ENCODE results near the gene ATL2.
"Not testable (repeated sequence)": the region's sequence is repeated elsewhere in the genome, so short reads cannot be mapped to it uniquely, and the experiment has no call there.

The ATL2 gene

GRCh38 chr2:38417745-38418689 lies 40.9 kb upstream of the ATL2 start:
- Mint-ChIP-seq H3K4me3 (no peak overlapping the region), H3K27ac (no peak overlapping the region), H3K4me1 (peaks cover 6% of the 10 kb centered on the region), H3K27me3 (ENCODE audit: low read depth) (peaks cover 17% of the 10 kb centered on the region), H3K9me3 (peaks cover 5% of the 10 kb centered on the region), H3K36me3 (ENCODE audit: low read depth) (no peaks in the 10 kb centered on the region)
- no peak for TF ChIP-seq CTCF (IDR thresholded peaks at IDR 0.05; ENCODE audit: unreplicated experiment in 3 of 3)

- peaks cover 12% of the 10 kb centered on the region for H3K27me3 Mint-ChIP-seq (ENCODE audit: low read depth)
- peaks cover 6% of the 10 kb centered on the region for H3K4me1 Mint-ChIP-seq
- TF ChIP-seq CTCF (IDR thresholded peaks at IDR 0.05; ENCODE audit: unreplicated experiment in 3 of 3): no peak
- H3K9me3 Mint-ChIP-seq: peaks cover 11% of the 10 kb centered on the region
- no peak overlapping the region for H3K4me3 Mint-ChIP-seq
- peaks cover 6% of the 10 kb centered on the region for H3K36me3 Mint-ChIP-seq (ENCODE audit: low read depth)
- no peak overlapping the region for H3K27ac Mint-ChIP-seq
These were observed 39.4 kb upstream of the ATL2 start for GRCh38 chr2:38416296-38417036.

- peaks cover 11% of the 10 kb centered on the region for H3K9me3 Mint-ChIP-seq
- H3K27ac Mint-ChIP-seq: no peak overlapping the region
- H3K4me3 Mint-ChIP-seq: no peak overlapping the region
These were observed 38.7 kb upstream of the ATL2 start for GRCh38 chr2:38415728-38416291.

GRCh38 chr2:38415023-38415422 lies 38.0 kb upstream of the ATL2 start:
- Mint-ChIP-seq H3K27ac (no peak overlapping the region), H3K36me3 (ENCODE audit: low read depth) (peaks cover 6% of the 10 kb centered on the region), H3K27me3 (ENCODE audit: low read depth) (peaks cover 8% of the 10 kb centered on the region), H3K4me3 (no peak overlapping the region), H3K9me3 (peaks cover 11% of the 10 kb centered on the region), H3K4me1 (peaks cover 6% of the 10 kb centered on the region)
- no peak for TF ChIP-seq CTCF (IDR thresholded peaks at IDR 0.05; ENCODE audit: unreplicated experiment in 3 of 3)

More at GRCh38 chr2:38415728-38416291, 38.7 kb upstream of the ATL2 start:
- Mint-ChIP-seq H3K36me3 (ENCODE audit: low read depth) (peaks cover 6% of the 10 kb centered on the region), H3K4me1 (peaks cover 6% of the 10 kb centered on the region), H3K27me3 (ENCODE audit: low read depth) (peaks cover 12% of the 10 kb centered on the region)
- TF ChIP-seq CTCF (IDR thresholded peaks at IDR 0.05; ENCODE audit: unreplicated experiment in 3 of 3): no peak

GRCh38 chr2:38412235-38412871 lies 35.3 kb upstream of the ATL2 start:
- H3K9me3 Mint-ChIP-seq: peaks cover 11% of the 10 kb centered on the region
- H3K27me3 Mint-ChIP-seq (ENCODE audit: low read depth); H3K4me3 Mint-ChIP-seq; H3K4me1 Mint-ChIP-seq; H3K36me3 Mint-ChIP-seq (ENCODE audit: low read depth); H3K27ac Mint-ChIP-seq: not testable (repeated sequence)
